Cerebellar nuclear complex (tissue), 1 donor: ENCODE measurements around the gene UGT8.
"Not testable (repeated sequence)": the region's sequence is repeated elsewhere in the genome, so short reads cannot be mapped to it uniquely, and the experiment has no call there.

Experiments
- DNase-seq, 2 experiments: peaks; one replicate each; lab custom pipeline; 2025; lab: John Stamatoyannopoulos, UW

Gene UGT8, protein sequence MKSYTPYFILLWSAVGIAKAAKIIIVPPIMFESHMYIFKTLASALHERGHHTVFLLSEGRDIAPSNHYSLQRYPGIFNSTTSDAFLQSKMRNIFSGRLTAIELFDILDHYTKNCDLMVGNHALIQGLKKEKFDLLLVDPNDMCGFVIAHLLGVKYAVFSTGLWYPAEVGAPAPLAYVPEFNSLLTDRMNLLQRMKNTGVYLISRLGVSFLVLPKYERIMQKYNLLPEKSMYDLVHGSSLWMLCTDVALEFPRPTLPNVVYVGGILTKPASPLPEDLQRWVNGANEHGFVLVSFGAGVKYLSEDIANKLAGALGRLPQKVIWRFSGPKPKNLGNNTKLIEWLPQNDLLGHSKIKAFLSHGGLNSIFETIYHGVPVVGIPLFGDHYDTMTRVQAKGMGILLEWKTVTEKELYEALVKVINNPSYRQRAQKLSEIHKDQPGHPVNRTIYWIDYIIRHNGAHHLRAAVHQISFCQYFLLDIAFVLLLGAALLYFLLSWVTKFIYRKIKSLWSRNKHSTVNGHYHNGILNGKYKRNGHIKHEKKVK

DNA sequence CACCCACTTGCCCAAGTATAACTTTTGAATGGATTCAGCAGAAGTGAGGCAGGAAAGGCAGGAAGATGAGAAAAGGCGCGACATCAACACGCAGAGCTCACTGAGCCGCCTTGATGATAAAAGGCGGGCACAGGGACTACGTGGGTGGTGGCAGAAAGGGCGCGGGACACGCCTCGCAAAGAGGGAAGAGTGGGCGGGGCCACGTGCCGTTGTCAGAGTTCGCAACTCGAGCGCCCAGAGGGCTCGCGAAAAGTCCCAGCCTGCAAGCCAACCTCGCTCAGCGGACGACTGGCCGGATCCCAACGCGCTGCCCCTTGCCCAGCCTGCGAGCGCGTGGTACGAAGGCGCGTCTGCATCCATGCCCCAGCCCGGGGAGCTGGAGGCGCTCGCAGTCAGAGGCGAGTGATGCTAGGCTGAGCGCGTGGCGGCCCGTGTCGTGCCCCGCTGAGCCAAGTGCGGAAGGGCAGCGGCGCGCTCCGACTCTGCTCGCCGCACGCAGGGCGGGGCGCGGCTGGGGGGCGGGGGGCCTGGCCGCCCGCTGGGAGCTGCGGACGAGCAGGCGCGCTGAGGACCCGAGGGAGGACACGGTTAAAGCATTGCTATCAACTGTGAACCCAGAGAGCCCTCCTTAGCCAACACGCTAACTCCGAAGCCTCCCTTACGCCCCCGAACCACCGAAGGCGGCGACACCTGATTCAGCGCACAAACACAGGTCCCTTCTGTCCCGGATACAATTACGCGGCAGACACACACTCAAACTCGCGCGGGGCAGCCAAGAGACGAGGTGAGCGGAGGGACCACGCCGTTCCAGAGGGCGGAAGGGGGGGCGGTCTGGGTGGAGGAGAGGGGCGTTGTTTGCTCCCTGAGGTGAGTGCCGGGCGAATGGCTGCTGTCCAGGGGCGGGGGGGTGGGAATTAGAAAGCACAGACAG lies at the start of gene UGT8:
UGT8 (plus strand) TSS at position 617 of the 931 bp plus-strand sequence. CDS start 24,074 bp downstream, outside the sequence.
- DNase-seq, result no peak

DNA sequence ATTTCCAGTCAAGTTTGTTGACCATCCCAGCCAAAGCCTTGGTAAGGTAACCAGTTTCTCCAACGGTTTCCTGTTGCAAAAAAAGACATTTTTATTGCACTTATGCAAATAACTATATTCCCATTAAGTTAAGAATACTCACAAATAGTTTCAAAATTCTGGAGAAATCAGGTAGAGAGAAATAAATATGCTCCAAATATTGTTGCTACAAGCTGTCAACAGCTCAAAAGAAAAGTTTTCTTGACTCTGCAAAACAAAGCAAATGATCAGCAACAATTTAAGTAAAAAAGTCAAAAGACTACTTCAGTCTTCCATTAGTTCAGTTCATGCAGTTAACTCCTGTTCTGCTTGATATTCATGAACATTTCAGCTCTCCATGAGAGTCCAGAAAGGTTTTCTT lies 49.0 kb upstream of the UGT8 start:
- no peak for DNase-seq

DNA sequence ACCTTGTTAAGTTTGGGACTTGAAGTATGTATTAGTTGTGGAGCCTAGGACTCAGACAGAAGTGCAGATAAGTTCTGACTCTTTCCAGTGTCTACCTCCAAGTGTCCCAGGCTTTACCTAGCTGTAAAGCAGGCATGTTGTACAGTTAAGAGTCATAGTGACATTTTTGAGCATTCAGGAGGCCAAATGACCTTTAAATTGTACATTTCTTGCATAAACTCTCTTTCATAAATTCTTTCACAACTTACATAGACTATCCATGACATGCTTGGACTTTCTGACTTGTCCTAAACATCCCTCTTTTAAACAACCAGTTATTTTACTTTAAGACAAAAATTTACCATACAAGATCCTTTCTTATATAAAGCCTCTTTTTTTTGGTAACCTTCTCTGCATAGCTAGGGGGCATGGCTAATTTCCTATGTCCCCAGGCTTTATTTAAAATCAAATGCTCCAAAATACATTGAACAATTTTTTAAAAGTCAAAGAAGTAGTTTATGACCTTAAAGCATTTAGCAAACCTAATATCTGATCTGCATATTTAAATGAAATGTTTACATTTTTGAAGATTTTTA lies 40.1 kb upstream of the UGT8 start:
- no peak for DNase-seq

DNA sequence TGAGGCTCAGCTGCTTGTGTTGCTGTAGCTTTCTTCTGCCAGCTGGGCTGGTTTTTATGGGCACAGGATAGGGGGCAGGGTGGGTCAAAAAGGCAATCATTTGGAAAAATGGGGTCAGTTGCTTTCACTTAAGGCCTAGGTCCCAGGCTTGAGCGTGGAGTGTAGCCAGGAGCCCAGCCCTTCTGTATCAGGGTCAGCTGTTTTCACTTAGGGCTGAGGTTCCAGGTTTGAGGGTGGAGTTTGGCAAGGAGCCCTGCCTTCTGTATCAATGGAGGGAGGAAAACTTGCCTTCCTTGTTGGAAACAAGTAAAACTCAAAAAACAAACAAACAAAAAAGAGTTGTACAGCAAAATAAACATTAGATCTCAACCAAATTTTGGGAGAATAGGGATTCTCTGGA lies 37.0 kb upstream of the UGT8 start:
- no peak for DNase-seq

DNA sequence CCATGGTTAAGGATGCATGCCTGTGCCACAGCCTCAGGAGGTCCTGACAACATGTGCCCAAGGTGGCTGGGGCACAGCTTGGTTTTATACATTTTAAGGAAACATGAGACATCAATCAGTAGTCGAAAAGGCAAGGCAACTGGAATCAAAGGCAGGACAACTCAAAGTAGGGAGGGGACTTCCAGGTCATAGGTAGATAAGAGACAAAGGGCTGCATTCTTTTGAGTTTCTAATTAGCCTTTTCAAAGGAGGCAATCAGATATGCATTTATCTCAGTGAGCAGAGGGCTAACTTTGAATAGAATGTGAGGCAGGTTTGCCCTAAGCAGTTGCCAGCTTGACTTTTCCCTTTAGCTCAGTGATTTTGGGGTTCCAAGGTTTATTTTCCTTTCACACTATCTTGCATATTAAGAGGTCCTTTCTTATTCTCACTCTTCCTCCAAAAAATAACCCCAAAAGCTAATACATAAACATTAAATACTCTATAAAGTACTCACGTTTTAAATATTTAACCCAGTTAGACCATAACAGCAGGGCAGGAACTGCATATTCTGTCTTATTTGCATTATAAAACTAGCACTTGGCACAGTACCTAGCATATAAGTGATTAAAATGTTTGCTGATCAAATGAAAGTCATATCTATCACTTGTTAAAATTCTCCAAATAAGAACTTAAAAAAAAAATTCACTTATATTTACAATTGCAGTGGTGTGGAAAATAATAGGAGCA lies 36.3 kb upstream of the UGT8 start:
- DNase-seq, result no peak

DNA sequence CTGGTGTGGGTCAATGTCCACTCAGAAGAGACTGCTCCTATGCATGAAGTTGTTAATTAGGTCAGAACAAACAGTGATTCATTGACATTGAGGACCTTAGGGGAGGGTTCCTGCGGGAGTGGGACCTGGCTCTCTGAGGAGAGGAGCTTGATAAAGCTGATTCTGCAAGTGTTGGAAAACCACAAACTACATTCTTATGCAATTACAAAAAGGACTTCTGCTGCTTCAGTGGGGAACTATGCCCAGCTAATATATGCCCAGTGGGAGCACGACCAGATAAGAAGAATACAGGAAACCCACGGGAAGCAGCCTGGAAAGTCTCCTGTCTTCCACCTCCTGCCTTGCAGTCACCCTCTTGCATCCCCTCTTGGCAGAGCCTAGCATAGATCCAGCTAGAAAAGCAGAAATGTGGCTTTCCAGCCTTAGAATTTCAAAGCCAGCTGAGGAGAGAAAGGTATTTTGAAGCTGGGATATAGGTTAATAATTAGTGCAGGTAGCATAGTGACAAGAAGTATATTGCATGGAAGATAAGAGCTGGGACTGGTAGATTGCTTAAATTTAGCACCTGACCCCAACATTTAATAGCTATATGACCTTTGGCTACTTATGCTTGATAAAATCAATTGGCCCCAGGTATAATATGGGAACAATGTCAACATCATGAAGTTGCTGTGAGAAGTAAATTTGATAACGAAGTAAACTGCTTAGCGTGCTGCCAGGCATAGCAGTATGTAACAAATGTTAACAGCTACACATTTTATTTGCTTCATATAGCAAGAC lies 34.9 kb upstream of the UGT8 start:
- DNase-seq, result no peak

DNA sequence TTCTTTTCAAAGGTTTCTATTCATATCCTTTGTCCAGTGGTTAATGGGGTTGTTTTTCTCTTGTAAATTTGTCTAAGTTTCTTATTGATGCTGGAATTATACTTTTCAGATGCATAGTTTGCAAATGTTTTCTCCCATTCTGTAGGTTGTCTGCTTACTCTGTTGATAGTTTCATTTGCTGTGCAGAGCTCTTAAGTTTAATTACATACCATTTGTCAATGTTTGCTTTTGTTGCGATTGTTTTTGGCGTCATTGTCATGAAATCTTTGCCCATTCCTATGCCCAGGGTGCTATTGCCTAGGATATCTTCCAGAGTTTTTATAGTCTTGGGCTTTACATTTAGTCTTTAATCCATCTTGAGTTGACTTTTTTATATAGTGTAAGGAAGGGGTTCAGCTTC lies 21.2 kb upstream of the UGT8 start:
- DNase-seq, result no peak

DNA sequence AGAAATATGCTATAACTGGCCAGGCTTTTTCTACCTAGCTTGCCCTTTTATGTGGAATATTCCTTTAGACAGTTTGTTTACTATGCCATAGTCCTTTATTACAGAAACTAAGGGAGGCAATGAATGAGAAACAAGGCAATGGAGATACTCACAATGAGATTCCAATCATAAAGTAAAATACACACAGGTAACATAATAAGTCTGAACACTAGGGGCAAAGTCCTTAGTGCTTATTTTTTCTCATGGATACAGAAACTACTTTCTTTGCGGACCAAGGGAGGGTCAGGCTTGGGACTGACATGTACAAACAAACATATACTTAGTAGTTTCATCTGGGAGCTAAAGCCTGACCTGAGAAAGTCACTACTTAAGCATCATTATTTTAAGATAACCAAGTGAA lies 16.0 kb upstream of the UGT8 start:
- no peak for DNase-seq

DNA sequence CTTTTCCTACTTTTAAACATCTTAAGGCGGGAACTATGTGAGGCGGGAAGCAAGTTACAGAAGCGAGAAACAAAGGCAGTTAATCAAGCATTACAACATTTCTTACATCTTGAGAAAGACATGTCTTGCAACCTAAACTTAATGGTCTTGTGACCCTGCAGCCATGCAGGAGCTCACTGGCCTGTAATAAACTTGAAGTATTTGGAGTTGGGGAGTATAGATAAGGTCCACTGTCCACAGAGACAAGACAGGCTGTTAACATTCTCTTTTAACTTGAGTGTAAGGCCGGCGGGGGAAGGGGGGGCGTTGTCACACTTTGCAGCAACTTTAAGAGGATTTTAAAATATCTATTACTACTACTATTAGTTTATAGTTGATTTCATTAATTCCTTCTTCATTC lies 10.3 kb upstream of the UGT8 start:
- no peak for DNase-seq

DNA sequence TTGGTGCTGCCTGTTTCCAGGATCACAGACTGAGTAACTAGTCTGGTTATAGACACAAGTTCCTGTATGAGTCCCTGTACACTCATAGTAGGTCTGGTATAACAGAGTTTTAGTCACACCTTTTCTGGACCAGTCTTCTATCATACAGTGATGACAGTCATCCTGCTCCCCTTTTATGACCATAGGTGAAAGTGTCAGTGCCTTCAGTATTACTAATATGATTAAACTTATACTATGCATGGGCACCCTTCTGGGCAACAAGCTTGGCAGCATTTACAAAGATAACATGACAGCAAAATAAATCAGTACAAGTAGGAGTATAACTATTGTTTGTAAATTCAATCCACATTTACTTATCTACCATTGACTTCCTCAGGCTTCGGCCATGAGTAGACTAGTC lies 8.2 kb upstream of the UGT8 start:
- DNase-seq, result not testable (repeated sequence)

DNA sequence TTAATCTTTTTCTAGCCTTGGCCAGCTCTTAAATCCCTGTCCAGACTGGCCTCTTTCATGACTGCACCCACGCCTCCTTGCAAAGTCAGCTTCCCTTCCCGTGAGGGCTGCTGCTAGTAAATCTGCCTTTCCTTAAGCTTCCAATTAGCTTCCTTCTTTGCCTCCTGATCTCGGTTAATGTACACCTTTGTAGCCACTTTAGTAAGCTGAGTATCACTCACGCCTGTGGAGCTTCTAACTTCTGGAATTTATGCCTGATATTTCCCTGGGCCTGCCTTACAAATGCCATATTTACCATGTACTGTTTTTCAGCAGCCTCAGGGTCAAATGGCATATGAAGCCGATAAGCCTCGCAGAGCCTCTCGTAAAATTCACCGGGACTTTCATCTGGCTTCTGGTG lies 5.1 kb upstream of the UGT8 start:
- DNase-seq, result no peak

DNA sequence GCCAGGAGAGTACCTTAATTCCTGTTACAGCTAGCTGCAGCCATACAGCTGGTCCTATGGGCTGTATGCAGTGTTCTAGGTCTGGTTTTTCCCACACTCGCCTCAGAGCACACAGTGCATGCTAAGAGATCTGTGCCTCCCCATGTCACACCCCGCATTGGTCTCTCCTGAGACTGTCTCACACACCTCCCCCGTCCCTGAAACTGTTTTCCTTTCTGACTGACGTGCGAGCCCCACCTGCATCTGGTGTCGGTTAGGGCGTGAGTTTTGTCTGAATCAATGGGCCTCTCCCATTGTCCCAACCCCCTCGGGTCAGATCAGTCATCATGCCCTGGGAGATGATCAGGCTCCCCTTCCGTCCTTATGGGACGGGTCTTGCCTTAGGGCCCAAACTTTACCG lies 3.4 kb upstream of the UGT8 start:
- no peak for DNase-seq

DNA sequence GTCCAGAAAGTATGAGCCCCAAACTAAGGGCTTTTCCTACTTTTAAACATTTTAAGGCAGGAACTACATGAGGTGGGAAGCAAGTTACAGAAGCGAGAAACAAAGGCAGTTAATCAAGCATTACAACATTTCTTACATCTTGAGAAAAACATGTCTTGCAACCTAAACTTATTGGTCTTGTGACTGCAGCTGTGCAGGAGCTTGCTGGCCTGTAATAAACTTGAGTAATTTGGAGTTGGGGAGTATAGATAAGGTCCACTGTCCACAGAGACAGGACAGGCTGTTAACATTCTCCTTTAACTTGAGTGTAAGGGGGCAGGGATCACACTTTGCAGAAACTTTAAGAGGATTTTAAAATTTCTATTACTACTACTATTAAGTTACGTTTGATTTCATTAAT lies 2.7 kb upstream of the UGT8 start:
- DNase-seq, result no peak

DNA sequence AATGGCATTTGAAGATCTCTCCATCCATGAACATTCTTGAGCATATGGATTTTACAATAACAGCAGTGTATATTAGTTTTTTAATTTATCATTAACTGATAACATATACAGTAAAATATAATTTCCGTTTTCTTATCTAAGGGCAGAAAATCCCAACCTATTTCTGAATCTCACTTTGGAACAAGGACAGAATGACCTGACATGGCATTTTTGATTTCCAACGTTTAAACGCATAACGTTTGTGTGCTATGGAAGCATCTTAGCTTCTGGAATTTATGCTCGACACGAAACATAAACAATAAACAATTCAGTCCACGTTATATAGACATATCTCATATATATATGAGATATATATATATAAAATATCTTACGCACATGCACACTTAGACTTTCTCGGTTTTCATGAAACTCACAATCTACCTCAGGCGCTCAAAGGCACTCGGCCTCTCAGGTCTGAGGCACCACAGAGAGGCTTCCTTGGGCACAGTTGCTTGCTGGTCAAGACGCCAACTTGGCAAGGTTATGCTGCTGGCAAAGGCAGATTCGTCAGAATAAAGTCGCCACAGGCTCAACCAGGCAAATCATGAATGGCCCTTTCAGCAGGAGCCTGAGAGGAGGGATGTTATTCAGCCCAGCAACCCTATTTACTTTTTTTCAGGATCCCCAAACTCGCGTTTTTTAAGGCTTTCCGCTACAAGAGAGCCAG lies 1.0 kb upstream of the UGT8 start:
- DNase-seq, result peak in 1 of 2 experiments; percentile 42

DNA sequence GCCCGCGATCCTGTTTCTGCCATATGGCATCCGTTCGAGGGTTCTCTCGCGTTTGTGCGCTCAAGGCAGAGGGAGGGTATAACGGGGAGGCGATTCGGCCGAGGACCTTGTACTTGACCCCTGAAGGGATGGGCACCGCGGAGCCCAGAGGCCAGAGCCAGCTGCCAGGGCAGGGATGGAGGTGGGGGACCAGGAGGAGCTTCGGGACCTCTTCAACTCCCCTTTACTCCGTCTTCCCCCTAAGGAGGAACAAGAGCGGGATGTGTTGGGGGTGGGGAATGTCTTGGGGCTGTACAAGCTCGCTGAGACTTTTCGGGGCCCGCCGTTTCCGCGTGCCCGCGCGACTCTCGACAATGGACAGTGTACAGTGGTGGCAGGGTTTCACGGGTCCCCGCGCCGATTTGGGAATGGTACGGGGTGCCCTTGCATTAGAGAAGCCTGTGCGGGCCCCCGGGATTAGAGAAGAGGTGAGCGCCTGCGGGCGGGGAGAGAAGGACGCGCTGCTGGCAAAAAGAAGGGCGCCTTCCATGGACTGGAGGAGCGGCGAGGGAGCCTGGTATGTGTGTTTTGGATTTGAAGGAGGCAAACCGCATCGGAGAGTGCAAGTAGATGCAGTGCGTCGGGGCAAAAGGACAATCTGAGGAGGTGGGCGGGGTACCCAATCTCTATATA lies 760 bp downstream of the UGT8 start:
- no peak for DNase-seq

DNA sequence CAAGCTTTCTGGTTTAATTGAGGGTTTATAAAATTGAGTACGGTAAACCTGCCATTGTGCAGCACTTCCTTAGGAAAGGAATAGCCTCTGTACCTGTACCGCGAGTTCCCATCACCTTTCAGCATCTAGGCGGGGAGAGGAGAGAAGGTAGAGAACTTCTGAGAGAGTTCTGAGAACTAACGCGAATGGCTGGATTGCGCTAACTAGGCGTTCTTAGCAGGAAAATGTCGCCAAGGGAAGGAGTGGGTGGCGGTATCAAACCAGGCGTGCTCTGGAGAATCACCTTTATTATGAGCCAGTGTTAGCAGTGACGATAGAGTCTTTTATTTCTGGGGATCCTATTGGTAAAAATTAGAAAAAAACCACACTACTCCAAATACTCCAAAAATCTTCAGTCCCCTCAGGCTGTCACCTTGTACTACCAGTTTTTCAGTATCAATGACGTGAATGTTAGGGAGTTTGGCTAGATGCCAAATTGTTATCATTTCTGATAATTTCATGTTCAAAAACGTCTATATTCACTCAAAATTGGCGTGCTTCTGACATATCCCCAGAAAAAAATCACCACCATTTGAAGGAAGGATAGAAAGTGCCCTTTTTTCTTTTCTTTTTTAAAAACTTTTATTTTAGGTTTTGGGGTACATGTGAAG lies 1.4 kb downstream of the UGT8 start:
- no peak for DNase-seq

DNA sequence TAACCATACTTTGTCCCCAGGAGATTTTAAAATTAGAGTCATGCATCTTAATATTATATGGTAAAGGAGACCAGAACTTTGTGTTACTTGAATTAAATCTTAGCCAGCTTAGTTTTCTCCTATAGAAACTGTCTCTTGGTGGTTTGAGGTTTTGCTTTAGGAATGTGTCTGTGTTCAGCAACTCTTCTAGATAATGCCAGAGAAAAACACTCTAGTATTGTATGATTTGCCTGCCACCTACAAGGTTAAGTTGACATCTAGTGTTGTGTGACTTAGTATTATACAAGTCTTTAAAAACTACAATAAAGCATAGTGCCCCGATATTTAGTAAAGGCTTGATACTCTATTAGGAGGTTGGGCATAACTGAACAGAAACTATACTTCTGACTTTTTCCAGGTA lies 2.1 kb downstream of the UGT8 start:
- no peak for DNase-seq

DNA sequence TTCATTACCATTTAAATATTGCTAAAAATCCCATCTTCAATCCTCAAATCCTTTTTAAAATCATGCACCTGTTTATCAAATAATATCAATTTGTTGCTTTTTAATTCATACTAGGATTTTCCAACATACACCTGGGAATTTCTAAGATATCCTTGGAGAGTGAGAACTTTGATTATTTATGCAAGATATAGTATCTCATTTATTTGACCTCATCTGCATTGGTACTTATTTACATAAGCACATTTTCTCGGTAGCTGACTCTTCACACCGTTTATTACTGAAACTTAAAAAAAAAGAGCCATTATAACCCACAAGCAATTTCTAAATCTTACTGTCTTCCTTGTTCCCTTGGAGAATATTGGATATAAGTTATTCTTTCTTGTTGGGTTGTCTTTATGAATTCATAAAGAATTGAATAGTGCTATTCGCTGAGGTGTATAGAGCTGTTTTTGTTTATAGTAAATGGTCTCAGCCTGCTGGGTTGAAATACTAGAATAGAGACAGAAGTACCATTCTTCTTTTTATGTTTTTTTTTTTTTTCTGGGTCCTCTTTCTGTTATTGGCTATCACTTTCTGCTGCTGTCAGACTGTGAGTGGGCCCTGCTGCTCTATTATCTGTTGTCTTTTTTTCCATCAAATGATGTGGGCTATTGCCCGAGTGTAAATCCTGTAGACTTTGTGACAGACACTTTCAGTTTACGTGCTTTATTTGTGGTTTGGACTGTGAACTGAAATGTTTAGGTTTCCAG lies 2.9 kb downstream of the UGT8 start:
- DNase-seq, result no peak
